ENCODE data around the gene CILP.

CILP gene

GRCh38 chr15:65223996-65224395, 12.7 kb upstream of the CILP start:
- DNase-seq: no peak

- DNase-seq: no peak
These were observed 11.6 kb upstream of the CILP start for GRCh38 chr15:65222891-65223290.

- DNase-seq: no peak
These were observed 10.4 kb upstream of the CILP start for GRCh38 chr15:65221697-65222096.

GRCh38 chr15:65219137-65219536, 7.9 kb upstream of the CILP start:
- DNase-seq: no peak

GRCh38 chr15:65217526-65218482, 6.5 kb upstream of the CILP start:
- no peak for DNase-seq

- DNase-seq: no peak
These were observed 4.2 kb upstream of the CILP start for GRCh38 chr15:65215496-65215895.

- no peak for DNase-seq
These were observed 2.7 kb upstream of the CILP start for GRCh38 chr15:65214010-65214409.

GRCh38 chr15:65213241-65213640, 2.0 kb upstream of the CILP start:
- no peak for DNase-seq

GRCh38 chr15:65212097-65212496, 824 bp upstream of the CILP start:
- DNase-seq: no peak

GRCh38 chr15:65211482-65211982, 259 bp upstream of the CILP start:
- no peak for DNase-seq

- DNase-seq: no peak
These were observed 1.3 kb downstream of the CILP start for GRCh38 chr15:65209701-65210643.

GRCh38 chr15:65208647-65209046, 2.6 kb downstream of the CILP start:
- DNase-seq: no peak

GRCh38 chr15:65207280-65207840, 3.9 kb downstream of the CILP start:
- no peak for DNase-seq

GRCh38 chr15:65206750-65207149, 4.5 kb downstream of the CILP start:
- no peak for DNase-seq

- DNase-seq: no peak
These were observed 6.2 kb downstream of the CILP start for GRCh38 chr15:65204931-65205660.

- DNase-seq: no peak
These were observed 6.9 kb downstream of the CILP start for GRCh38 chr15:65204236-65204930.

- no peak for DNase-seq
These were observed 9.4 kb downstream of the CILP start for GRCh38 chr15:65201918-65202317.

- DNase-seq: no peak
These were observed 12.7 kb downstream of the CILP start for GRCh38 chr15:65198571-65198970.

GRCh38 chr15:65197337-65197645, 14.0 kb downstream of the CILP start:
- DNase-seq: no peak

- DNase-seq: no peak
These were observed 14.5 kb downstream of the CILP start for GRCh38 chr15:65196637-65197336.

GRCh38 chr15:65195548-65195923, 15.7 kb downstream of the CILP start:
- DNase-seq: no peak
